Measurements from ENCODE around the gene SLC2A13.

Gene SLC2A13

DNA sequence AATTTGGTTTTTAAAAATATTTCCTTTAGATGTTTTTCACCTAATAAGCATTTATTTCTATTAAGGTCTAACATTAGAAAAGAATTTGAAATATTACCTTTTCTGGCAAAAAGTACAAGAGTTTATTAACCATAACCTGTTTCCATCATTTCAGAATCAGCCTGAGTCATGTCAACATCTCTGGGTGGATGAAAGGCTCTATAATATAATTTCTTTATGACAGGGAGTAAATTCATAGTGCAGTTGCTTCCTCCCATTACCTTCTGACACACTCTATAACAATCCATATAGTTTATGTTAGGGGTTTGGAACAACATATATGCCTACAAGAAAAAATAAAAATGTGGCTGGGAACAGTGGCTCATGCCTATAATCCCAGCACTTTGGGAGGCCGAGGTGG lies 134.5 kb downstream of the SLC2A13 start:
- H3K9me3 ChIP-seq (ENCODE audit: severe bottlenecking) = no peaks in the 10 kb centered on the region
- H3K4me3 ChIP-seq (ENCODE audit: low read depth, low read length) = no peak overlapping the region
- no peaks in the 10 kb centered on the region for H3K27me3 ChIP-seq (ENCODE audit: insufficient read depth, low read depth, severe bottlenecking)
- H3K27ac ChIP-seq = no peak overlapping the region
- DNase-seq = no peak
- TF ChIP-seq, protein P1, sequence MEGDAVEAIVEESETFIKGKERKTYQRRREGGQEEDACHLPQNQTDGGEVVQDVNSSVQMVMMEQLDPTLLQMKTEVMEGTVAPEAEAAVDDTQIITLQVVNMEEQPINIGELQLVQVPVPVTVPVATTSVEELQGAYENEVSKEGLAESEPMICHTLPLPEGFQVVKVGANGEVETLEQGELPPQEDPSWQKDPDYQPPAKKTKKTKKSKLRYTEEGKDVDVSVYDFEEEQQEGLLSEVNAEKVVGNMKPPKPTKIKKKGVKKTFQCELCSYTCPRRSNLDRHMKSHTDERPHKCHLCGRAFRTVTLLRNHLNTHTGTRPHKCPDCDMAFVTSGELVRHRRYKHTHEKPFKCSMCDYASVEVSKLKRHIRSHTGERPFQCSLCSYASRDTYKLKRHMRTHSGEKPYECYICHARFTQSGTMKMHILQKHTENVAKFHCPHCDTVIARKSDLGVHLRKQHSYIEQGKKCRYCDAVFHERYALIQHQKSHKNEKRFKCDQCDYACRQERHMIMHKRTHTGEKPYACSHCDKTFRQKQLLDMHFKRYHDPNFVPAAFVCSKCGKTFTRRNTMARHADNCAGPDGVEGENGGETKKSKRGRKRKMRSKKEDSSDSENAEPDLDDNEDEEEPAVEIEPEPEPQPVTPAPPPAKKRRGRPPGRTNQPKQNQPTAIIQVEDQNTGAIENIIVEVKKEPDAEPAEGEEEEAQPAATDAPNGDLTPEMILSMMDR (IDR thresholded peaks at IDR 0.05; ENCODE audit: low read depth, low read length) = no peak
- H3K36me3 ChIP-seq = no peaks in the 10 kb centered on the region

DNA sequence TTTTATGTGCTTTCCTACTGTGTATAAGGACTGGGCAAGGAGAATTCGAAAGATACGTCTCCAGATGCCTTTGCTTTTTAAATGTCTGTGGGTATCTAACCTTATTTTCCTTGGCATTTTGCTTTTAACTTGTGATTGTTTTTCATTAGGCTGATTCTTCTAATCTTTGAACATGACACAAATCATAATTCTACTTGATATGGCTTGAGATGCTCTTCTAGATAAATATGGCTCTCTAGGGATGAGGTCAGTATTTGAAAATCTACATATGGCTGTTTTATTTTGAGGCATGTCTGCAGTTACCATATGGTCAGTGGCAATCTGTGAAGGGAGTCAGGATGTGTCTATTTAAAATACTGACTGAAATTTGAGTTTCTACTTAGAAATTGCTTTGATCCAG lies 139.2 kb downstream of the SLC2A13 start:
- Histone ChIP-seq H3K27me3 (ENCODE audit: insufficient read depth, low read depth, severe bottlenecking) (no peaks in the 10 kb centered on the region), H3K9me3 (ENCODE audit: severe bottlenecking) (no peaks in the 10 kb centered on the region), H3K4me3 (ENCODE audit: low read depth, low read length) (no peak overlapping the region), H3K36me3 (no peaks in the 10 kb centered on the region), H3K27ac (no peak overlapping the region)
- DNase-seq = no peak
- TF ChIP-seq, protein P1 (IDR thresholded peaks at IDR 0.05; ENCODE audit: low read depth, low read length) = no peak

DNA sequence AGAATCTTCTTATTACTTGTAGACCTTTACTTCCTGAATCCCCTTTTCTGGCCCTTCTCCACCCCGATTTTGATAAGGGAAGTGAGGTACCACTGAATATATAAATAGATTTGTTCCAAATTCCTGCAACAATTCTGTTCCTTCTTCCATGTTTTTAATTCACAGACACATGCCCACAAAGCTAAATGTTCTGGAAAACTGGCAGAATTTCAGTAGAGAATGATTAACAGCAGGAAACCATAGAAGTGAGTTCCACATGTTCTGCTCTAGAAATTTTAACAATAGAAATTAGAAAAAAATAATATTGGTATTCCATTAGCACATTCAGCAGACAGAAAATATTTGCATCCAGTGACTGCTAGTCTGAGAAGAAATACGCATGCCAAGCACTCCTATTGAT lies 139.6 kb downstream of the SLC2A13 start:
- Histone ChIP-seq H3K9me3 (ENCODE audit: severe bottlenecking) (no peaks in the 10 kb centered on the region), H3K36me3 (no peaks in the 10 kb centered on the region), H3K27me3 (ENCODE audit: insufficient read depth, low read depth, severe bottlenecking) (no peaks in the 10 kb centered on the region), H3K27ac (no peak overlapping the region), H3K4me3 (ENCODE audit: low read depth, low read length) (no peak overlapping the region)
- no peak for DNase-seq
- TF ChIP-seq, protein P1 (IDR thresholded peaks at IDR 0.05; ENCODE audit: low read depth, low read length) = no peak

DNA sequence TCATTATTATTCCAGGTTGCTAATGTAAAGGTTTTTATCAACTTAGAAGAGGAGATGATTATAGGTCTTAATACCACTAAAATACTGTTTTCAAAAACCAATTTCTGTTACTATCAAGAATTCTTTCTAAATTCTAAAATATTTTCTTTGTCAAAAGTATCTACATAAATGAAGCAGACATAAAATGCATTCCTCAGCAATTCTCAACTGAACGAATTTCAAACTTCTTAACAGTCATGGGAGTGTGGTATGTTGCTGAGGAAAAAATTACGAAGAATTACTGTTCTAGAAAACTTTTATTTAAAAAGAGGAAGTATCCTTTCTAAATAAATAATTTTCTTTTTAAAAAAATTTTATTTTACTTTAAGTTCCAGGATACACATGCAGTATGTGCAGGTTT lies 146.4 kb downstream of the SLC2A13 start:
- Histone ChIP-seq H3K36me3 (no peaks in the 10 kb centered on the region), H3K4me3 (ENCODE audit: low read depth, low read length) (no peak overlapping the region)

DNA sequence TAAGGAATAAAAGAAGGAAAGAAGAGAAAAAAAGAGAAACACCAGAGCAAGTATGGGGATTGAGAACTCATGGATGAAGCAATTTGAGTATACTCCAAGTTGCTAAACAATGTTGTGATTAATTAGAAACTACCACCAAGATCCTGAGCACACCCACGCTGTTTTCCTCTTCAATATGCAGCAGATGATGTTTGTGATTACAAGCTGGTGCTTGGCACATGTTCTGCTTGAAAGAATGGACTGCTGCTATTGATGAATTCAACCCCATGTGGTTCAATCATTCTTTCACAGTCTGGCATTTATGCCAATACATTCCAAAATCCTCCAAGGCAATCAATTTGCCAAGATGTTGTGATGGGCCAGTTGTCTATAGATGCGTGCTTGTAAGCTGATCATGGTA lies 146.8 kb downstream of the SLC2A13 start:
- TF ChIP-seq, protein P1 (IDR thresholded peaks at IDR 0.05; ENCODE audit: low read depth, low read length) = no peak
- Histone ChIP-seq H3K27ac (no peak overlapping the region), H3K27me3 (ENCODE audit: insufficient read depth, low read depth, severe bottlenecking) (no peaks in the 10 kb centered on the region), H3K36me3 (no peaks in the 10 kb centered on the region), H3K4me3 (ENCODE audit: low read depth, low read length) (no peak overlapping the region), H3K9me3 (ENCODE audit: severe bottlenecking) (no peaks in the 10 kb centered on the region)
- DNase-seq = no peak

More for the DNA sequence above, 146.4 kb downstream of the SLC2A13 start:
- TF ChIP-seq, protein P1 (IDR thresholded peaks at IDR 0.05; ENCODE audit: low read depth, low read length) = no peak
- no peak for DNase-seq
- Histone ChIP-seq H3K27me3 (ENCODE audit: insufficient read depth, low read depth, severe bottlenecking) (no peaks in the 10 kb centered on the region), H3K27ac (no peak overlapping the region), H3K9me3 (ENCODE audit: severe bottlenecking) (no peaks in the 10 kb centered on the region)

DNA sequence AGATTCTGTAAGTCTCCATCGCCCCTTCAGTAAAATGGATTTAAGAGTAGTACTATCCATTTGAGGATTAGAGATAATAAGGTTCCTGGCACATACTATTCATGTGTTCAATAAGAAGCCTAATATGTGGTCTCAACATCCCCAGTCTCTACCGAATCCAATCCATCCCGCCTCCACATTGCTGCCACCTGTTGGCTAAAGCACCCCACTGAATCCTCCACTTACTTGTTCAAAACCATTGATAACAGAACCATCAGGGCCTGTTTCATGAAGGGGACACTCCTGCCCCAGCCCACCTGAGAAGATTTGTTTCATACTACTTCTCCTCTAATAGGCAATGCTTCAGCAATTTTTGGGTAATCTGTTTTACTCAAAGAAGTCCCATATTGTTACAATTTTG lies 147.5 kb downstream of the SLC2A13 start:
- DNase-seq = no peak
- TF ChIP-seq, protein P1 (IDR thresholded peaks at IDR 0.05; ENCODE audit: low read depth, low read length) = 0 out of 2 replicates have a peak, but pooled peaks have one; percentile 27
- Histone ChIP-seq H3K4me3 (ENCODE audit: low read depth, low read length) (no peak overlapping the region), H3K9me3 (ENCODE audit: severe bottlenecking) (no peaks in the 10 kb centered on the region), H3K27ac (no peak overlapping the region), H3K27me3 (ENCODE audit: insufficient read depth, low read depth, severe bottlenecking) (no peaks in the 10 kb centered on the region), H3K36me3 (no peaks in the 10 kb centered on the region)
